IPS DF 4.7 (cell line): Measurements from ENCODE around the gene RGS6.

Experiments used
- DNase-seq: peaks from one replicate; pipeline ENCODE4 v3.0.0-alpha.2; 2013; ENCODE audit warnings: low spot score; ENCODE audit errors: extremely low read depth

The RGS6 gene

GRCh38 chr14:72013721-72014345 is 81.6 kb downstream of the RGS6 start:
- DNase-seq, result no peak

DNA sequence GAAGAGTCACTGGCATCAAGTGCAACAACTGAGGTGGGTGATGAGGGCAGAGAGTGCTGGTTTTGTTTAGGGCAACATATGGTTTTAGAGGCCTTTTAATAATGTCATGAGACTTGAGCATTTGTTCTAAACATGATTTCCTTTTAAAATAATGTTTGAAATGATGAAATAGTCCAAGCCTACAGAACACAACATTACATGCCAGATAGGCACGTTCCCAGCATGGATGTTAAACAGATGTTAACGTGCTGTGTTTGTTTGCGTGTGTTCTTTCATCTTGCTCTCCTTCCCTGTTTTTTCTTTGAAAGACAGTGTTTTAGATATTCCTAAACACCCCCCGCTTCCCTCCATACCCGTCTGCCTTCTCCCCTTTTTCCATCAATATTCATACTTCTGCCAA is 82.3 kb downstream of the RGS6 start:
- DNase-seq, result no peak

DNA sequence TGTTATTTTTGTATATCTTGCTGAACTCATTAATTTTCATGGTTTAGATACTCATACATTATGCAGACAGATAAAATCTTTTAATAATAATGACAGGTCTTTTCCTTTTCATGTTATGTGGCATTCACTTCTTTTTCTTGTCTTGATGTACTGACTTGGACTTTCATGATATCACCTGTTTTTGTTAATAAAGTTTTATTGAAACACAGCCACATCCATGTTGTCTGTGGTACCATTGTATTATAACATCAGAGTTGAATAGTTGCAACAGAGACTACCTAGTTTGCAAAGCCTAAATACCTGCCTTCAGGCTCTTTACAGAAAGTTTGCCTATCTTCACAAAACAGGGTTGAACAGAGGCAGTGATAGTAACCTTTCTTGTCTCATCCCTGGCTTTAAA is 85.1 kb downstream of the RGS6 start:
- no peak for DNase-seq

DNA sequence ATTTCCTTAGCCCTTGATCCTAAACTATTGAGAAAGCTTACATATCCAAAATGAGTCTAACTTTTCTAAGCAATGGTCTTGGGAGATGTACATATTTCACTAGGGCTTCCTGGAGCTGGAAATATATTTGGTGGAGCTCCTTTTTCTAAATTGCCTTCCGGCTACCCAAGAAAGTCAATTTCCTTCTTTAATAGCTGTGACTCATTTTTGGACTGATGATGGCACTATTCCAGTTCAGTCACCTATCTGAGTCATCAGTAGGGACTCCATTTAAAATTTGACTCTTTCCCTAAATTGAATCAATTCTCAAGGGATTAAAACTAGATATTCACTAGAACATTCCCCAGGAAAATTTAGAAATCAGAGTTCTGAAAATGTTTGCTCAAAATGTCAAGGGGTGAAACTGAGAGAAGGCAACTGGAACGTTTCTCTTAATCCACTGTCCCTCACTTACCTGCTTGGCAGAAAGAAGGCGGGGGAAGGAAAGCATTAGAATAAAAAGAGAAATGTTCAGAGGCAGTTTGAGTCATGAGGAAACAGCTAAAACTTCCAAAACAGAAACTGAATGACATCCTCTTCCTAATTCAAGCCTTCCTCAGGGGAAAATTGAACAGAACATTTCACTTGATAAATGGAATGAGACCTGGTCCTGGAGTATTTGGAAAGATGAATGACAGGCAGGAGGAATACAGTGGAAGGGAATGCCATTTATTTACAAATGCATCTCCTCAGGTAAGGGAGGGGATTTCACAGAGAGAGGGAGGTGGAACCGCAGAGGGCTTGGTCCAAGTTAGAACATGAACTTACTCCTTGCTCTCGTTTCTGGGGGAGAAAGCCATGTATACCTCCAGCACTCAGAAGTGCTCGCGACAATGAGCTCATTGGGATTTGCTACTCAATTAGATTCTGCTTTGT is 91.2 kb downstream of the RGS6 start:
- DNase-seq, result no peak

- peak; percentile 51 for DNase-seq
Measured at GRCh38 chr14:72024043-72024407, 91.8 kb downstream of the RGS6 start.

DNA sequence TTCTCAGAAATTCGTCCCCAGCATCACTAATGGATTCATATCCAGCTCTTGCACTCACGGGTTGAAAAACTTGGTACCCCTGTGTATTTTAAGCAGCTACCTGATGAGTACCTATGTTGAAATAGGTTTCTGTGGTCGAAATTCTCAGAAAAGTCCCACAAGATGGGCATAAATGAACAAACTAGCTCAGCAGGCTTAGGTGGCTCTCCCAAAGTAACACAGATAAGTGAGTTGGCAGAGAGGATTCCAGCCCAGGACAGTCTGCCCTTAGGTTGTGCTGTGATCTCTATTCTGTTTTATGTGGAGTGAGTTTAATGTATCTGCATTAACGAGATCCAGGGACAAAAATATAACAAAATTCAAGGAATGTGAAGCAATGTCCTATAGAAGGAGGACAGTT is 92.3 kb downstream of the RGS6 start:
- no peak for DNase-seq

GRCh38 chr14:72026536-72026935 is 94.3 kb downstream of the RGS6 start:
- DNase-seq, result no peak

DNA sequence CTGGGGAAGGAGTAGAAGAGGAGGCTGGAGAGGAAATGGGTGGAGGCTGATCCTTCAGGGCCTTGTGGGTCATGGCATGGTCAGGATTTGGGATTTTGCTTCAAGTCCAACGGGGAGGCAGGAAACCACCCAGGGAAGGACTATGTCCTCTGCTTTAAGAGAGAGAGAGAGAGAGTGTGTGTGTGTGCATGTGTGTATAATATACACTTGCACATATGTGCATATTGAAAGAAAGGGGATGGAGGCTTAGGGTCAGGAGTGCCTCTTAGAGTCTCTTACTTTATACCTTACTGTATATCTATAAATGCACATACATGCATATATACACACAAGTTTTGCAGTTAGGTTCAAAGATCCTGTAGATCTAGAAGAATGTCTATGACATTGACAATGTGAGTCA is 94.8 kb downstream of the RGS6 start:
- DNase-seq, result no peak

DNA sequence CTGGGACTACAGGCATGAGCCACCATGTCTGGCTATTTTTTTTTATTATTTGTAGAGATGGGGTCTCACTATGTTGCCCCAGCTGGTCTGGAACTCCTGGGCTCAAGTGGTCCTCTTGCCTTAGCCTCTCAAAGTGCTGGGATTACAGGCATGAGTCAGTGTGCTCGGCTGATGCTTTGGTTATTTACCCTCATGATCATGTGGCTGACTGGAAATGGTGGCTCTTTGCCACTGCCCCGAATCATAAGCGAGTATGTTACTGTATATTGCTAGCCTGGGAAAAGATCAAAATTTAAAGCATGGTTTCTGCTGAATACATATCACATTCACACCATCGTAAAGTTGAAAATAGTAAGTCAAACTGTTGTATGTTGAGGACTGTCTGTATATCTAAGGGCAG is 101.1 kb downstream of the RGS6 start:
- no peak for DNase-seq

GRCh38 chr14:72040528-72040927 is 108.3 kb downstream of the RGS6 start:
- DNase-seq, result no peak

DNA sequence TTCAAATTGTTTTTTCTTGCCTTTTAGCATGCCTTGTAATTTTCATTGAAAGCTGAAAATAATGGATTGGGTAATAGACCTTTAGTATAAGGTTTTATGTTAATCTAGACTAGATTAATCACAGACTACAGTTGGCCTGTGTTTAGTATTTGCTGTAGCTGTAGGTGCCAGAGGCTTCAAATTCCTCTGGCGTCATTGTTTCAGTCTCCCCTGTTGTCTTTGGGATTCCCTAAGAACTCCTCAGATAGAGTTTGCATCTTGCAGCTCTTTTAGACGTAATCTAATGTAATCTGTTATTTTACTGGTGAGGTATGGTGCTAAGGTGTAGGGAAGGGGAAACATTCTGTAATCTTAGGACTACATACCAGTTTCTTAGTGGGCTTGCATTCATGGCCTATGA is 113.0 kb downstream of the RGS6 start:
- no peak for DNase-seq

DNA sequence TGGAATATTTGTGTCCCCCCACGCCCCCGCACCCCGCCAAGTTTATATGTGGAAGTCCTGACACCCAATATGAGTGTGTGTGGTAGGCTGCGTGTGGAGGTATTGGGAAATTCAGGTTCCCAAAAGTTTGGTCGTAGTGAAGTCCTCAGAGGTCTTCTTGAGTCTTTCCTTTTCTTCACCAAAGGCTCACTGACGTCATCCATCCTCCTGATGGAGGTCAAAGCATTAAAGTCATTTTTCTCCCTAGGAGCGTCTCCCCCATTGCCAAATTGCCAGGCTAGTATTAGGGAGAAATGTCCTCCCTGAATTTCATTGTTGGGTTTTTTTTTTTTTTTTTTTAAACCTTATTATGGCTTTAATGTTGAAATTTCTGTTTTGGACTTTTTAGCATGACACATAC is 113.7 kb downstream of the RGS6 start:
- DNase-seq, result no peak

- no peak for DNase-seq
Measured at GRCh38 chr14:72049462-72049861, 117.2 kb downstream of the RGS6 start.

DNA sequence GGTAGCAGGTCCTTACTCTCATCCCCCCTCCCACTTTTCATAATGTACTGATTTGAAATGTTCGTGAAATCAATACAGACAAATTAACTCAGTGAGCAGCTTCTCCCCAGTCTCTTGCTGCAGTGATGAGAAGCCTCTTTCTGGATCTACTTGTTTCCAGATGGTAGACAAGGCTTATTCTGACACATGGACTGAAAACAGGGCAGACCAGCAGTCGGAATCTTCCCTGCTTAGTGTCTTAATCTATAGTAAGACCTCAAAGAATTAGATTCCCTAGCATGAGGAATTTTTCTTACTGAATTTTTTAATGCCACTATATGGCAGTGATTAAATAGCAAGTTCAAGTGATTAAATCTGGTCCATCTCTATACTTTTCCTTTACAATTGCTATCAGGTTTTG is 120.1 kb downstream of the RGS6 start:
- DNase-seq, result no peak

DNA sequence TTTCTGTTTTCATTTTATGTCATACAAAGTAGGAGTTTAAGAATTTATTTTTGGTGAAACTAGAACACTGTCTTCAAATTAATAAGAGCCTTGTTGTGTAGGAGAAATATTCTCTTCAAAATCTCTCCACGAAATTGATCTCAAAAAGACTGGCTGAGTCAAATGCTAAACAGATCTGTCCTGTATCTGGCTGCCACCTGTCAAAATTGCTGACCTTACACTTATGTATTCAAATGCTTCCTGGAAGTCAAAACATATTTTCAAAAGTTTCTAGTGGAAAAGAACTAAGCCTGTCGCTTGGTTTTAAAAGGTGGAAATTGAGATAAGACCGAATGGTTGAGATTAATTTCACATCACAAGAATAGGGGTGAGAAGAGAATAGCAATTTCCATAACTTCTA is 121.4 kb downstream of the RGS6 start:
- DNase-seq, result no peak

GRCh38 chr14:72054911-72055310 is 122.7 kb downstream of the RGS6 start:
- DNase-seq, result no peak

DNA sequence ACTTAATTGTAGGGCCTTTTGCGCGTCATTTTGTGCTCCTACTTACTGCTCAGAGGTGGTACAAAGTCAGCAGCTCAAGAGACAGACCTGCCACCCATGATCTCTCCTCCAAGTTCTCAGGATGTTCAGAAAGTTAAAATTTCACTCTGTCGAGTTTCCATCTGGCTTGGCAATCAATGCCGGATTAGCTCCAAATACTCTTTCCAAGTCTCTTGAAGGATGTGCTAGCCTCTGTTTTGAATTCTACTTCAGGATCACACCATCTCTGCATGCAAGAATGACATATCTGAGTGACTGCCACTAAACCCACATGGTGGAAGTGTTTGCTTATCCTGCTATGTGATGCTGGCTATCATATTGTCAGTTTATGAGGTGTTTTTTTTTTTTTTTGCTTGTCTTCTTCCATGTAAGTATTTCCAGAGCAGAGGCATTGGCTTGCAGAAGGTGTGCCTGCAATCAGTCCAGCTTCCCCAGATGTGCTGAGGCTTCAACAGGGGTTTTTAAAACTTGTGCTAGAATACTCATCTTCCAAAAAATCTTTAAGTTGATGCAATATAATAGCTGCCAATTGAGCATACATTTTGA is 125.6 kb downstream of the RGS6 start:
- DNase-seq, result no peak

- DNase-seq, result no peak
Measured at GRCh38 chr14:72060460-72060859, 128.2 kb downstream of the RGS6 start.

DNA sequence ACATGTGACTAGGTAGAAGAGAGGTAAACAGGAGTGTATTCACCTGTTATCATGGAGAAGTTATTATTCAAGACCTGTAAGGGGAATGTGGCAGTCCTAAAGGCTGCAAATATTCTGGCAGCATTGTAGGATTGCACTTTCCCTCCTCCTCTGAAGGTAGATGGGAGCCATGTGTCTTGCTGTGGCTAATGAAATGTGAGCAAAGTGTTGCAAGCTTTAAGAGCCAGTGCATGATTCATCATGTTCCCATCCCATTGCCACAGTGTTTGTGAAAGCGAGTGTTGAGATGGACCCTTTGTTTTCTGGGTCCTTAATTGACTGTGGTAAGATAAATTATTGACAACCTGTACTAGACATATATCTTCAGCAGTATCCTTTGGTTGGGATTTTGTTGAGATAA is 128.7 kb downstream of the RGS6 start:
- no peak for DNase-seq

DNA sequence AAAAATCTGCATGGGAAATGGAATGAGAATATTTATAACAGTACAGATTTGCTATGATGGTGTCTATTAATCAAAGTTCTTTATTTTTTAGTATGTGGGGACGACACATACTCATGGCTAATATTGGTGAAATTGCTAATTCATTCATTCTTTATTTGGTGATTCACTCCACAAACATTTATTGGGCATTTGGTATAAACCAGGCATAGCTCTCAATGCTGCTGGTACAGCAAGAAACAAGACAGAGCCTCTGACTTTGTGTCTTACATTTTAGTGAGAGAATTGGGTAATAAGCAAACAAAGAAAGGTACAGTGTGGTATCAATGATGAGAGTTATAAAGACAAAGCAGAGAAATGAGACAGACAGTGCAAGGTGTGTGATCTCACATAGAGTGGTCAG is 129.5 kb downstream of the RGS6 start:
- no peak for DNase-seq

- no peak for DNase-seq
Measured at GRCh38 chr14:72063761-72064282, 131.6 kb downstream of the RGS6 start.

DNA sequence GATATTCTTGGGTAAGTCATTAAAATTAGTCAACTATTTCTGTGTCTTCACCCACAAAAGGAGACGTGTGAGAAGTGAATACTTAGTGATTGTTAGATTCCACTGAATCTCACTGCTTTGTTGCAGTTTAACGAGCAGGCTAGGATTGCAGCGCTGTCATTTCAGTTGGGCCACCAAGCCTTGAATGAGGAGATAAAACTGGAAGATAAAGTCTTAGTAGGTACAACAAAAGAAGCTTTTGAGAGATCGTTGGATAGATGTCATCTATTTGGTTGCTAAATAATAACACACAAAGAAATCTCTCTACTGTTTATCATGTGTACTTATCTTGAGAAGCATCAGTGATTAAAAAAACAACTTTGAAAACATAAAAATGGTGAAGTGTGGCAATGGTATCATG is 132.3 kb downstream of the RGS6 start:
- no peak for DNase-seq
